CD4-positive, alpha-beta T cell treated with Interleukin-6 for 4 hours (primary cell): Measurements from ENCODE around the gene RNLS.
A peak's percentile ranks its signal among the peaks of the same experiment; 100 is the strongest.
"Not testable (repeated sequence)": the region's sequence is repeated elsewhere in the genome, so short reads cannot be mapped to it uniquely, and the experiment has no call there.

Experiments used
- DNase-seq: peaks from one replicate; pipeline ENCODE4 v3.0.0-alpha.2; 2020; ENCODE audit warnings: mixed read lengths

Gene RNLS

GRCh38 chr10:88286030-88286429, 297.1 kb downstream of the RNLS start:
- DNase-seq: no peak

- no peak for DNase-seq
Measured at GRCh38 chr10:88281592-88282347, 301.3 kb downstream of the RNLS start.

- DNase-seq: no peak
Measured at GRCh38 chr10:88280518-88280917, 302.6 kb downstream of the RNLS start.

- no peak for DNase-seq
Measured at GRCh38 chr10:88278912-88279311, 304.2 kb downstream of the RNLS start.

- DNase-seq: not testable (repeated sequence)
Measured at GRCh38 chr10:88276945-88277344, 306.2 kb downstream of the RNLS start.

GRCh38 chr10:88274286-88274685, 308.8 kb downstream of the RNLS start:
- DNase-seq: no peak

GRCh38 chr10:88273567-88273966, 309.6 kb downstream of the RNLS start:
- DNase-seq: no peak

GRCh38 chr10:88271761-88272543, 311.2 kb downstream of the RNLS start:
- DNase-seq: no peak

- DNase-seq: peak; percentile 52
Measured at GRCh38 chr10:88270871-88271713, 312.0 kb downstream of the RNLS start.

- no peak for DNase-seq
Measured at GRCh38 chr10:88270061-88270808, 312.9 kb downstream of the RNLS start.

- DNase-seq: no peak
Measured at GRCh38 chr10:88262591-88263234, 320.4 kb downstream of the RNLS start.

- no peak for DNase-seq
Measured at GRCh38 chr10:88261152-88261551, 322.0 kb downstream of the RNLS start.

GRCh38 chr10:88260329-88261051, 322.6 kb downstream of the RNLS start:
- no peak for DNase-seq

- DNase-seq: no peak
Measured at GRCh38 chr10:88259381-88259780, 323.7 kb downstream of the RNLS start.

- DNase-seq: no peak
Measured at GRCh38 chr10:88256886-88257285, 326.2 kb downstream of the RNLS start.

- no peak for DNase-seq
Measured at GRCh38 chr10:88256013-88256680, 327.0 kb downstream of the RNLS start.

- DNase-seq: no peak
Measured at GRCh38 chr10:88254091-88254490, 329.0 kb downstream of the RNLS start.

GRCh38 chr10:88253622-88254021, 329.5 kb downstream of the RNLS start:
- no peak for DNase-seq

- no peak for DNase-seq
Measured at GRCh38 chr10:88253128-88253527, 330.0 kb downstream of the RNLS start.

- DNase-seq: no peak
Measured at GRCh38 chr10:88249450-88249849, 333.7 kb downstream of the RNLS start.

- DNase-seq: no peak
Measured at GRCh38 chr10:88246675-88247074, 336.4 kb downstream of the RNLS start.
